ENCODE results near the gene CDK3.

Gene CDK3

DNA sequence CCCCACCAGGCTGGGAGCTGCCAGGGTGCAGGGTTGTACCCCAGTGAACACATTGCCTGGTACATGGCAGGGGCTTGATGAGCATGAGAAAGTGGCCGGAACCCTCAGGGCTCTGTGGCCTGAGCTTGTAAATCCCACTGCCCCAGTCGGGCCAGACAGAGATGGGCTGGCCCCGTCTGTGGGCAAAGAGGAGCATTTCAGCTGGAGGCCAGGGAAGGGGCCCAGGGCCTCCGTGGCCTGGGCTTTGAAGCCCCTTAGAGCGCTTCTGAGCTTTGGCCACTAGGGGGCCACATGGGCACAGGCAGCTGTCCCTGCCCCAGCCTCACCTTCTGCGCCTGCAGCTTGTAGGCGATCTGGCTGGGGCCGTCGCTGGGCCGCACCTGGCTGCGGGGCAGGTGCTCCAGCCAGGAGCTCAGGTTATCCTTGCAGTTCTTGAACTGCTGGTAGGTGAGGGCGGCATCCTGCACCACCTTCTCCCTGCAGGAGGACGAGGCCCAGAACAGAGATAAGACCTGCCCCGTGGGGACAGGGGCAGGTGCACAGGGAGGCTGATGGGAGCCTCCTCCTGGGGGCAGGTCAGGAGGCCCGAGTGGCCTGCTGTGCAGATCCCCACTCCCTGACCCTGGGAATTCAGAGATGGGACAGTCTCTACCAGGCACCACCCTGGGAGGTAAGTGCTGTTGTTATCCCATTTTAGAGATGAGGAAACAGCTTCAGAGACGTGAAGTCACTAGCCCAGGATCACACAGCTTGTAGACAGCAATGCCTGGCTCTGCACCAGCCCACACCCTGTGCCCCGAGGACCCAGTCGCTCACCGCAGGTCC, 13.7 kb downstream of the CDK3 start:
- DNase-seq (ENCODE audit: low spot score): peak; percentile 70

GRCh38 chr17:76014925-76015261, 14.2 kb downstream of the CDK3 start:
- peak; percentile 26 for DNase-seq (ENCODE audit: low spot score)

- DNase-seq (ENCODE audit: low spot score): no peak
These were observed 17.1 kb downstream of the CDK3 start for GRCh38 chr17:76017481-76018339.

- DNase-seq (ENCODE audit: low spot score): no peak
These were observed 17.7 kb downstream of the CDK3 start for GRCh38 chr17:76018340-76018680.

GRCh38 chr17:76018801-76019200, 18.1 kb downstream of the CDK3 start:
- no peak for DNase-seq (ENCODE audit: low spot score)

DNA sequence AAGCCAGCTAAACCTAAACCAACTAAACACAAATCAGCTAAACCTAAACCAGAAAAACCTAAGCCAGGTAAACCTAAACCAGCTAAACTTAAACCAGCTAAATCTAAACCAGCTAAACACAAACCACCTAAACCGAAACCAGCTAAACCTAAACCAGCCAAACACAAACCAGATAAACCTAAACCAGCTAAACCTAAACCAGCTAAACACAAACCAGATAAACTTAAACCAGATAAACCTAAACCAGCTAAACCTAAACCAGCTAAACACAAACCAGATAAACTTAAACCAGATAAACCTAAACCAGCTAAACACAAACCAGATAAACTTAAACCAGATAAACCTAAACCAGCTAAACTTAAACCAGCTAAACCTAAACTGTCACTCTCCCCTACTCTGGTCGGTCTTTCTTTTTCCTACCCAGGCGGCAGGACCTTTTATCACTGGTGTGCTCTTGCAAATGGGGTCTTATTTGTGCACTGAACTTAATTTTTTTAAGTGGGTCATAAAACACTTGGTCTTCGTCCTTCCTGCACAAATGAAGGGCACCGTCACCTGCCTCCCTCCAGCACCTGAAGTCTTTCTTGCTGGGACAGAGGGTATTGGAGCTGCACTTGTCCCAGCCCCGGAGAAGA, 19.3 kb downstream of the CDK3 start:
- no peak for DNase-seq (ENCODE audit: low spot score)

- no peak for DNase-seq (ENCODE audit: low spot score)
These were observed 21.6 kb downstream of the CDK3 start for GRCh38 chr17:76022285-76022684.

DNA sequence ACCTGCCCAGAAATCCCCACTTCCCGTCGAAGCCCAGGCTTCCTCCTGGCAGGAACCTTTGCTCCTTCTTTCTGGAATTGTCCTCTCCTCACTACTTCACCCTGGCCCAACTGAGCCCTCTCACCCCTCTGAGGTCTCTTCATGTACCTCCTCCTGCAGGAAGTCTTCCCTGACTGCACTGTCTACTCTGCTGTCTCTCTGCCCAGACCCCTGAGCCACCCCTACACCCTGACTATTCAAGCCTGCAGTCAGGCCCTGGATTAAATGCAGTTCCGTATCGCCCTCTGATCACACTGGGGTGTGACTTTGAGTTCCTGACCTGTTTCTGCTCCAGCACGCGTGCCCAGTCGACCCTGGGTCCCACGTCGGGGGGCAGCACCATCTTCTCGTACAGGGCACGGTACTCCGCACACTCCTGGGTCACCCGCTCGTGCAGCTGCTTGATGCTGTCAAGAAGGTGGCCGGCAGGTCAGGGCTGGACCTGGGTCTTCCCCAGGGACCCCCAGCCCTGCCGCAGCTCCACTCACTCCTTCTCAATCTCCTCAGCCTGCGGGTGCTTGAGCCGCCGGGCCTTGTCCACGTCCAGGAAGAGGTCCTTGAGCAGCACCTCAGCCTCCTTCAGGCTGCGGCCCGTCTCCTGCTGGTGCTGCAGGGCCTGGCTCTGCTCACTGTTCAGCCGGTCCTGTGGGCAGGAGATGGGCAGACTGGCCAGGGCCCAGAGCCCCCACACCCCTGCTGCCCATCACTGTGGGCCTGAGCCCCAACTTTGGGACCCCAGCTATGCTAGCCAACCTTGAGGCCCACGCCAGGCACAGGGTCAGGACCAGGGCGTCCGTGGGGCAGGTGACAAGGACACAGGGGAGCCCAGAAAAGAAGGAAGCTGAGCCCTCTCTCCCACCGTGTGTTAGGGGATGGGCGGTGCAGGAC, 22.6 kb downstream of the CDK3 start:
- DNase-seq (ENCODE audit: low spot score): no peak

GRCh38 chr17:76023900-76024237, 23.2 kb downstream of the CDK3 start:
- DNase-seq (ENCODE audit: low spot score): no peak

DNA sequence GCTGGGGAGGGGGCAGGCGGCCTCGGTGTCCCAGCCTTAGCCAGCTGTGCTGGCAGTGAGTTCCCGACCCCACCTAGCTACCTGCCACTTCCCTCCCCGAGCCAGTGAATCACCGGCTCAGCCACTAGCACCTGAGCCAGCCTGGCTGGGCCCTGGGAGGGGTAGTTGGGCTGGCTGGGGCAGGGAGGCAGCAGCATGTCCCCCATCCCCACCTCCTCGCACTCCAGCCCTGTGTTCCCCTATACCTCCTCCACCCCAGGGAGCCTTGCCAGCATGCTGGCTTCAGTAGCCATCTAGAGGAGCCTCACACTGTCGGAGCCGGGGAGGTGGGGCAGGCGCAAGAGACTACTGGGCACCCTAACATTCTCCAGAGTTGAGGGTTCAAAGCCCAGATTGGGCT, 23.7 kb downstream of the CDK3 start:
- DNase-seq (ENCODE audit: low spot score): no peak

DNA sequence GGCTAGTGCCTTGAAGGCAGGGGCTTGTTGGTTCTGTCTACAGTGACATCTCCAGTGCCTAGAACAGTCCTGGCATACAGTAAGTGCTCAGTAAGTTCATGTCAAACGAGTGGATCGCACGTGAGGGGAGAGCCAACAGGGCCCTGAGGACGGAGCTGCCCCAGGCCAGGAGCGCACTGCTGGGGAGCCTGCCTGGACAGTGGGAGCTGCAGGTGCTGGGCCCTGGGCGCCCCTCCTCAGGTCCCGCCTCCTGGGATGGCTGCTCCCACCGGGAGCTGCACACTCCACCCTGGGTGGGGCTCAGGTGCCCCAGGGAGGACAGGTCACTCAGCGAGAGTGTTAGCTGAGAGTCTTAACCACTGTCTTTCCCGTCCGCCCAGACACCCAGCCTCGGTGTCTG, 24.6 kb downstream of the CDK3 start:
- DNase-seq (ENCODE audit: low spot score): no peak

- DNase-seq (ENCODE audit: low spot score): no peak
These were observed 26.1 kb downstream of the CDK3 start for GRCh38 chr17:76026714-76027158.

DNA sequence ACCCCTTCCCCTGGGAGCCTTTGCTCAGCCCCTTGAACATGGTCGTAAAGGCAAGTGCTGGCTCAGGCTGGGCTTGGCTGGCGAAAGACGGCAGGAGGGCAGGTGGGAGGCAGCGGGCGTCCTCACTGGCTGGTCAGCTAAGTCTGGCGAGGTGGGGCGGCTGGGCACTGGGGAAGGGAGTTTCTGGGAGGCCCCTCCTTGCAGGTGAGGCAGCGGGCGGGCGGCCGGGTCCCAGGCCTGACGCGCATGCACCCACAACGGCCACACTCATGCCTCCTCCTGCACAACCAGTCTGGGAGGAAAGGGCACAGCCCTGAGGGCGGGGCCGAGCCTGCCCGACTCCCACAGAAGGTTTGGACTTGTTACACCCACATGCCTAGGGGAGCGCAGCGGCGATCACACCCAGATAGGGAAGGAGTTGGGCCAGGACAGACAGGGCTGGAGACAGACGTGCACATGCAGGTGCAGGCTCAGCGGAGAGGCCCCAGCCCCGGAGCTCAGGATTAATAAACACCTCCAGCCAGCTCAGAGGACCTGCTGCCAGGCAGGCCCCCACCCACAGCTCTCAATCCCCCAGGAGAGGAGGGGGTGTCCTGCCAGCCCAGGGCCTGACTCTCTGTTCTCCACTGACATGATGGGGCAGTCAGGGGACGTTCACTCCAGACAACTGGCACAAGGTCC, 26.6 kb downstream of the CDK3 start, which contains the start of gene EVPL:
TSS of gene EVPL (minus strand) at position 148 of the 681 bp plus-strand sequence. CDS start at position 40, 108 bp downstream.
- DNase-seq (ENCODE audit: low spot score): no peak

DNA sequence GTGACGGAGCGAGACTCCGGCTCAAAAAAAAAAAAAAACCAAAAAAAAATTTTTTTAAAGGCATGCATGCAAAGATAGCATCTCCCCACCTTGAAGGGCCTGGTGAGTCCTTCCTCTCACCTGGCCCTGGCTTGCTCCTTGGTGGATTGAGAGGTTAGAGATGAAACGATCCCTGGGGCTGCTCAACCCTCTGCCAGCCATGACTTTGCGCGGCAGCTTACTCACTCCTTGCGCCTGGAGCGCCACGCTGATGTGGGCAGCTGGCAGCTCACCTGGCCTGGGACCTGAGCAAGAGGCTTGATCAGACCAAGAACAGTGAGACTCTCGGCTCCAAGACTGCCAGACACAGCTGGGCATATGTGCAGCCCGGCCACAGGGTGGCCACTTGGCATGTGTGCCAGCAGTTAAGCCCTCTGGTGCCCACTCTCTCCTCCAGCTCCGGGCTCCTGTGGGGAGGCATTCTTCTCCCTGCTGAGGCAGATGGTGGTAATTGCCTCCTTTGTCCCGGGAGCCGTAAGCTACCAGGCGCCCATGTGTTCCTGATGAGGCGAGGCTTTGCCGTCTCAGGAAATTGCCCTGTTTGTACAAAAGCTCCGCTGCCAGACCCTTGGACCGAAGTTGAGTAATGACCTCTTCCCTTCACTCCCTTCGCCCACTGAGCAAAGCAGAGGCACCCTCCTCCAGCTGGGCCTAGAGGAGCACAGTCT, 31.6 kb downstream of the CDK3 start:
- no peak for DNase-seq (ENCODE audit: low spot score)

- DNase-seq (ENCODE audit: low spot score): no peak
These were observed 32.1 kb downstream of the CDK3 start for GRCh38 chr17:76032780-76033108.

- no peak for DNase-seq (ENCODE audit: low spot score)
These were observed 32.5 kb downstream of the CDK3 start for GRCh38 chr17:76033139-76033538.

- DNase-seq (ENCODE audit: low spot score): no peak
These were observed 34.0 kb downstream of the CDK3 start for GRCh38 chr17:76034428-76035350.

GRCh38 chr17:76036497-76037261, 36.0 kb downstream of the CDK3 start:
- no peak for DNase-seq (ENCODE audit: low spot score)

DNA sequence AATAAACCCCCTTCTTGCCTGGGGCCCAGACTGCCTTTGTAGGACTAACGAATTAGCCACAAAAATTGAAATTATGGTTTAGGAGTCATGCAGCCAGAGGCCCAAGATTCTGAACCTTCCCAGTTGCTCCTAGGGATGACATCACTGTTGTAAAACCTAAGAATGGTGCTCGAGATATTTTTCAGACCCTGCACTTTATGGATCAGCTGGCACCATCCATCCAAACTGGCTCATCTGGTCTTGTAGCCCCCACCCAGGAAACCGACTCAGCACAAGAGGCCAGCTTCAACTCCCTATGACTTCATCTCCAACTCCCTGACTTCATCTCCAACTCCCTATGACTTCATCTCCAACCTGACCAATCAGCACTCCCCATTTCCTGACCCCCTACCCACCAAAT, 37.4 kb downstream of the CDK3 start:
- DNase-seq (ENCODE audit: low spot score): no peak

All from cerebellar cortex (tissue), 1 donor.